Pulmonary artery endothelial cell (primary cell): ENCODE measurements around the gene CFAP57. TPM values are rescaled to one million over a fixed set of nuclear protein-coding genes. Genes with fewer than 3 reads are reported as not detected.

Experiments
- DNase-seq: peaks from one replicate; pipeline ENCODE4 v3.0.0-alpha.2; 2011; ENCODE audit warnings: low read depth, low spot score
- total RNA-seq: library from RNA; depleted of rRNA; stranded (reverse); fragments of >200 nt; gene quantifications from 2 replicates; pipeline ENCODE4 v1.2.3, GENCODE V29; 2014

CFAP57 gene
- total RNA-seq, 1 donor from 2014 or later = 0.20 TPM

GRCh38 chr1:43298055-43298454 is 125.9 kb downstream of the CFAP57 start:
- DNase-seq = no peak

- DNase-seq = no peak
These were observed 127.0 kb downstream of the CFAP57 start for GRCh38 chr1:43299101-43299500.

- DNase-seq = peak; percentile 74
These were observed 128.4 kb downstream of the CFAP57 start, which contains the start of gene TIE1 for GRCh38 chr1:43300378-43301094. Gene TIE1 (plus strand): TSS chr1:43300982. CDS start chr1:43301072, 90 bp downstream.

GRCh38 chr1:43302201-43302600 is 130.1 kb downstream of the CFAP57 start:
- no peak for DNase-seq

- no peak for DNase-seq
These were observed 130.8 kb downstream of the CFAP57 start for GRCh38 chr1:43302721-43303470.

- no peak for DNase-seq
These were observed 131.6 kb downstream of the CFAP57 start for GRCh38 chr1:43303471-43304313.

Other genes with a start within 250 kb of the CFAP57 start
- 26.7 and 45.4 TPM in 2 replicates for gene SLC2A1, start 213.5 kb upstream of the CFAP57 start, total RNA-seq
- 136 and 177 TPM in 2 replicates for gene EBNA1BP2, start within 50 bp of the CFAP57 start, total RNA-seq
- not detected in 2 replicates for gene TMEM125, start 97.7 kb downstream of the CFAP57 start, total RNA-seq
- not detected in 2 replicates for gene C1orf210, start 113.3 kb downstream of the CFAP57 start, total RNA-seq
- gene TIE1, start 128.7 kb downstream of the CFAP57 start, total RNA-seq = 615 and 699 TPM in 2 replicates
- gene MPL, start 165.5 kb downstream of the CFAP57 start, total RNA-seq = not detected in 2 replicates
- 69.2 and 189 TPM in 2 replicates for gene CDC20, start 186.7 kb downstream of the CFAP57 start, total RNA-seq
- gene ELOVL1, start 195.7 kb downstream of the CFAP57 start, total RNA-seq = 57.0 and 84.4 TPM in 2 replicates
- gene MED8, start 217.5 kb downstream of the CFAP57 start, total RNA-seq = 44.1 and 60.8 TPM in 2 replicates
- gene SZT2, start 217.6 kb downstream of the CFAP57 start, total RNA-seq = 15.1 and 22.0 TPM in 2 replicates